CD4-positive, alpha-beta T cell treated with Interleukin-1 beta for 1 hour (primary cell): ENCODE measurements around the gene ULK3.

Experiments
- DNase-seq, 2 donors: peaks; one replicate each; pipeline ENCODE4 v3.0.0-alpha.2; 2020 to 2022

Gene ULK3

GRCh38 chr15:74867466-74868038 lies 24.6 kb upstream of the ULK3 start:
- DNase-seq: no peak

GRCh38 chr15:74866090-74866489 lies 23.1 kb upstream of the ULK3 start:
- DNase-seq: no peak

GRCh38 chr15:74865316-74865715 lies 22.4 kb upstream of the ULK3 start:
- no peak for DNase-seq

GRCh38 chr15:74864296-74864695 lies 21.3 kb upstream of the ULK3 start:
- no peak for DNase-seq

- no peak for DNase-seq
Measured at GRCh38 chr15:74863239-74864056, 20.5 kb upstream of the ULK3 start.

GRCh38 chr15:74858369-74858740 lies 15.4 kb upstream of the ULK3 start:
- no peak for DNase-seq

- DNase-seq: no peak
Measured at GRCh38 chr15:74857671-74858368, 14.9 kb upstream of the ULK3 start.

- DNase-seq: no peak
Measured at GRCh38 chr15:74857082-74857655, 14.2 kb upstream of the ULK3 start.

- no peak for DNase-seq
Measured at GRCh38 chr15:74856537-74856936, 13.6 kb upstream of the ULK3 start.

GRCh38 chr15:74855857-74856256 lies 12.9 kb upstream of the ULK3 start:
- DNase-seq: no peak

GRCh38 chr15:74854453-74855022 lies 11.6 kb upstream of the ULK3 start:
- DNase-seq: no peak

GRCh38 chr15:74851960-74852359 lies 9.0 kb upstream of the ULK3 start:
- no peak for DNase-seq

- DNase-seq: no peak
Measured at GRCh38 chr15:74850393-74850792, 7.4 kb upstream of the ULK3 start.

- no peak for DNase-seq
Measured at GRCh38 chr15:74847432-74847831, 4.5 kb upstream of the ULK3 start.

GRCh38 chr15:74845581-74845980 lies 2.6 kb upstream of the ULK3 start:
- DNase-seq: peak in 1 of 2 donors; percentile 28

GRCh38 chr15:74845208-74845568 lies 2.2 kb upstream of the ULK3 start:
- DNase-seq: peak; percentile 35 to 52

GRCh38 chr15:74844319-74845207 lies 1.6 kb upstream of the ULK3 start:
- DNase-seq: peak in 1 of 2 donors; percentile 11

- DNase-seq: no peak
Measured at GRCh38 chr15:74843891-74844299, 939 bp upstream of the ULK3 start.

GRCh38 chr15:74843445-74843828 lies 481 bp upstream of the ULK3 start:
- no peak for DNase-seq

GRCh38 chr15:74841891-74842373 lies 1.0 kb downstream of the ULK3 start:
- no peak for DNase-seq

GRCh38 chr15:74840851-74841775 lies 1.8 kb downstream of the ULK3 start:
- DNase-seq: no peak
